SK-N-SH treated with all-trans-retinoic acid at 6 μM for 48 hours (cell line): ENCODE measurements around the gene ZNF423.

Source experiments
- ATAC-seq: fragments of 200-7000 bp; cut with Tn5 transposase; 3 replicates; pipeline ENCODE4 v1.9.1; 2020; ENCODE audit warnings: mild to moderate bottlenecking, moderate library complexity
- ARNTL ChIP-seq: fragments of 450-650 bp; formaldehyde crosslinking; IDR thresholded peaks from 2 replicates; pipeline ENCODE4 v1.5.0; 2020; ENCODE audit warnings: low read depth, mild to moderate bottlenecking, moderate library complexity, borderline replicate concordance
- BACH2 ChIP-seq: fragments of 250-450 bp; sonication (Bioruptor Pico); IDR thresholded peaks from 2 replicates; pipeline ENCODE4 v1.9.0; 2021; ENCODE audit warnings: mild to moderate bottlenecking, borderline replicate concordance
- CSDC2 ChIP-seq: fragments of 250-450 bp; sonication (Bioruptor Pico); IDR thresholded peaks from 2 replicates; pipeline ENCODE4 v1.5.0; 2020; ENCODE audit warnings: mild to moderate bottlenecking, moderate library complexity
- ESRRG ChIP-seq: fragments of 250-450 bp; sonication (Bioruptor Pico); IDR thresholded peaks from 2 replicates; pipeline ENCODE4 v1.6.1; 2021; ENCODE audit warnings: mild to moderate bottlenecking
- GLIS3 ChIP-seq: fragments of 250-450 bp; sonication (Bioruptor Pico); IDR thresholded peaks from 2 replicates; pipeline ENCODE4 v1.5.0; 2020; ENCODE audit warnings: mild to moderate bottlenecking, moderate library complexity
- ISL1 ChIP-seq: fragments of 250-450 bp; sonication (Bioruptor Pico); IDR thresholded peaks from 2 replicates; pipeline ENCODE4 v2.1.2; 2022; ENCODE audit warnings: mild to moderate bottlenecking, moderate library complexity
- OSR1 ChIP-seq: fragments of 250-450 bp; sonication (Bioruptor Pico); IDR thresholded peaks from 2 replicates; pipeline ENCODE4 v1.8.0; 2022; ENCODE audit warnings: moderate library complexity, mild to moderate bottlenecking, inconsistent platforms
- PPARA ChIP-seq: fragments of 250-450 bp; sonication (Bioruptor Pico); IDR thresholded peaks from 2 replicates; pipeline ENCODE4 v1.5.0; 2020; ENCODE audit warnings: mild to moderate bottlenecking, borderline replicate concordance
- SNAI2 ChIP-seq: fragments of 250-450 bp; sonication (Bioruptor Pico); IDR thresholded peaks from 2 replicates; pipeline ENCODE4 v1.5.0; 2020; ENCODE audit warnings: mild to moderate bottlenecking, moderate library complexity
- TCF4 ChIP-seq: fragments of 250-450 bp; sonication (Bioruptor Pico); IDR thresholded peaks from 2 replicates; pipeline ENCODE4 v1.8.0; 2021; ENCODE audit warnings: mild to moderate bottlenecking, moderate library complexity, borderline replicate concordance
- ZC3H10 ChIP-seq: fragments of 250-450 bp; sonication (Bioruptor Pico); IDR thresholded peaks from 2 replicates; pipeline ENCODE4 v1.5.1; 2021; ENCODE audit warnings: mild to moderate bottlenecking, moderate library complexity
- ZFP3 ChIP-seq: fragments of 250-450 bp; sonication (Bioruptor Pico); IDR thresholded peaks from 2 replicates; pipeline ENCODE4 v1.5.0; 2020; ENCODE audit warnings: mild to moderate bottlenecking, moderate library complexity
- ZFP30 ChIP-seq: fragments of 450-650 bp; formaldehyde crosslinking; IDR thresholded peaks from 2 replicates; pipeline ENCODE4 v1.5.0; 2022; ENCODE audit warnings: mild to moderate bottlenecking, moderate library complexity
- ZNF565 ChIP-seq: fragments of 450-650 bp; formaldehyde crosslinking; conservative IDR thresholded peaks from 2 replicates; pipeline ENCODE4 v1.5.0; 2020; ENCODE audit warnings: low read depth, mild to moderate bottlenecking, moderate library complexity
- ZNF70 ChIP-seq: fragments of 450-650 bp; formaldehyde crosslinking; IDR thresholded peaks from 2 replicates; pipeline ENCODE4 v1.5.0; 2020; ENCODE audit warnings: mild to moderate bottlenecking, moderate library complexity
- ZNF8 ChIP-seq: fragments of 450-650 bp; formaldehyde crosslinking; IDR thresholded peaks from 2 replicates; pipeline ENCODE4 v1.5.0; 2020; ENCODE audit warnings: mild to moderate bottlenecking, moderate library complexity
- TF ChIP-seq, protein P1 (sequence below): fragments of 250-450 bp; sonication (Bioruptor Pico); IDR thresholded peaks from 2 replicates; pipeline ENCODE4 v1.5.1; 2021; ENCODE audit warnings: mild to moderate bottlenecking, moderate library complexity
- TF ChIP-seq, protein P2 (sequence below): fragments of 250-450 bp; sonication (Bioruptor Pico); IDR thresholded peaks from 2 replicates; pipeline ENCODE4 v1.8.0; 2021; ENCODE audit warnings: low read depth, mild to moderate bottlenecking, moderate library complexity, borderline replicate concordance
- TF ChIP-seq, protein P3 (sequence below): fragments of 250-450 bp; sonication (Bioruptor Pico); IDR thresholded peaks from 2 replicates; pipeline ENCODE4 v1.8.0; 2020; ENCODE audit warnings: mild to moderate bottlenecking, moderate library complexity, borderline replicate concordance
- TF ChIP-seq, protein P4 (sequence below): fragments of 250-450 bp; sonication (Bioruptor Pico); IDR thresholded peaks from 2 replicates; pipeline ENCODE4 v1.5.1; 2020; ENCODE audit warnings: low read depth, mild to moderate bottlenecking, moderate library complexity
- TF ChIP-seq, protein P5 (sequence below): fragments of 250-450 bp; sonication (Bioruptor Pico); IDR thresholded peaks from 2 replicates; pipeline ENCODE4 v1.5.0; 2020; ENCODE audit warnings: mild to moderate bottlenecking, moderate library complexity

Gene ZNF423

DNA sequence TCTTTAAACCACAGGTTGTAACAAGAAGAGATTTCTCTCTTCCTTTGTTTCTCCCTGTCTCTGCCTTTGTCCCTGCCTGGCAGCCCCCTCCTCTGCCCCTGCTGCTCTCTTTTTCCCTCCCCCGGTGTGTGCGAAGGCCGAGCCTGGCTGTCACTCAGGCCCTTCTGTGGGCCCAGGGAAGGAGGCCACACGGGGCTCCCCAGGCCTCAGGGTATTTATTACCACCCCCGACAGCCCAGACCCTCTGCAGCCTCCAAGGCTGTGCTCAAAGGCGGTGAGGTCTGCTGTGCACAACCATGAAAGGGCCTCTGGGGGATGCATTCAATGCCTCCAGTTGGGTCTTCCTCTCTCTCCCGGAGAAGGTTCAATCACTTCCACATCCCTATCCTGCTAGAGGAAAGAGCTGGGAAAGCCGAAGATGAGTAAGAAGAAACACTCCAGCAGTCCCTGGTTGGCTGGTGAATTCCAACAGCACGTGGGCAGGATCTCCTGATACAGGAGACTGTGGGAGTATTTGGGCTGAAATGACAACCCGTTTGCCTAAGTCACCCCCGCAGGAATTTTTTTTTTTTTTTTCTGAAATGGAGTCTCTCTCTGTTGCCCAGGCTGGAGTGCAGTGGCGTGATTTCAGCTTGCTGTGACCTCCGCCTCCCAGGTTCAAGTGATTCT, 34.2 kb downstream of the ZNF423 start (continued):
- TF ChIP-seq, protein P1, sequence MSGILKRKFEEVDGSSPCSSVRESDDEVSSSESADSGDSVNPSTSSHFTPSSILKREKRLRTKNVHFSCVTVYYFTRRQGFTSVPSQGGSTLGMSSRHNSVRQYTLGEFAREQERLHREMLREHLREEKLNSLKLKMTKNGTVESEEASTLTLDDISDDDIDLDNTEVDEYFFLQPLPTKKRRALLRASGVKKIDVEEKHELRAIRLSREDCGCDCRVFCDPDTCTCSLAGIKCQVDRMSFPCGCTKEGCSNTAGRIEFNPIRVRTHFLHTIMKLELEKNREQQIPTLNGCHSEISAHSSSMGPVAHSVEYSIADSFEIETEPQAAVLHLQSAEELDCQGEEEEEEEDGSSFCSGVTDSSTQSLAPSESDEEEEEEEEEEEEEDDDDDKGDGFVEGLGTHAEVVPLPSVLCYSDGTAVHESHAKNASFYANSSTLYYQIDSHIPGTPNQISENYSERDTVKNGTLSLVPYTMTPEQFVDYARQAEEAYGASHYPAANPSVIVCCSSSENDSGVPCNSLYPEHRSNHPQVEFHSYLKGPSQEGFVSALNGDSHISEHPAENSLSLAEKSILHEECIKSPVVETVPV (CRISPR knock-in tag): no peak
- no peak for TF ChIP-seq CSDC2

DNA sequence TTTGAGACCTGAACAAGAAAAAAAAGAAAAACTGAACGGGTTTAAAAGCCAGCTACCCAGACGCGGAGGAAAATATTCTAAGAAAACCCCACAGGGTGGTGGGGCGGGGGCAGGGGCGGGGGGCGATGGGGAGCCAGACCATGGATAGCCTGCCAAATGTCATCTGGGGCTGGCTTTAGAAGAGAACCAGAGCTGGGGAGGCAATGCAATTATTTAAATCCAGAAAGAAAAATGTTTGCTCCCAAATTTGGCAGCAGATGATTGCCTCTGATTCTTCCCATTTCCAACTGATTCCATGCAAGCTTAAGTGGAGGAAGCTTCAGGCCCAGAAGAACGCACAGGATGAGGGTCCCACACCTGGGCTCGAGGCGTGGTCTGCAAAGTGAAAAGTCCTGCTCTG, 34.8 kb downstream of the ZNF423 start:
- TF ChIP-seq ZC3H10 (CRISPR knock-in tag) (no peak), ZNF8 (CRISPR knock-in tag) (no peak), OSR1 (CRISPR knock-in tag) (no peak), ISL1 (no peak), ZFP30 (CRISPR knock-in tag) (no peak), TCF4 (CRISPR knock-in tag) (no peak), BACH2 (no peak), SNAI2 (no peak), GLIS3 (CRISPR knock-in tag) (no peak), CSDC2 (no peak)
- TF ChIP-seq, protein P2, sequence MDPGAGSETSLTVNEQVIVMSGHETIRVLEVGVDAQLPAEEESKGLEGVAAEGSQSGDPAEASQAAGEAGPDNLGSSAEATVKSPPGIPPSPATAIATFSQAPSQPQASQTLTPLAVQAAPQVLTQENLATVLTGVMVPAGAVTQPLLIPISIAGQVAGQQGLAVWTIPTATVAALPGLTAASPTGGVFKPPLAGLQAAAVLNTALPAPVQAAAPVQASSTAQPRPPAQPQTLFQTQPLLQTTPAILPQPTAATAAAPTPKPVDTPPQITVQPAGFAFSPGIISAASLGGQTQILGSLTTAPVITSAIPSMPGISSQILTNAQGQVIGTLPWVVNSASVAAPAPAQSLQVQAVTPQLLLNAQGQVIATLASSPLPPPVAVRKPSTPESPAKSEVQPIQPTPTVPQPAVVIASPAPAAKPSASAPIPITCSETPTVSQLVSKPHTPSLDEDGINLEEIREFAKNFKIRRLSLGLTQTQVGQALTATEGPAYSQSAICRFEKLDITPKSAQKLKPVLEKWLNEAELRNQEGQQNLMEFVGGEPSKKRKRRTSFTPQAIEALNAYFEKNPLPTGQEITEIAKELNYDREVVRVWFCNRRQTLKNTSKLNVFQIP: no peak
- no peak for ATAC-seq

DNA sequence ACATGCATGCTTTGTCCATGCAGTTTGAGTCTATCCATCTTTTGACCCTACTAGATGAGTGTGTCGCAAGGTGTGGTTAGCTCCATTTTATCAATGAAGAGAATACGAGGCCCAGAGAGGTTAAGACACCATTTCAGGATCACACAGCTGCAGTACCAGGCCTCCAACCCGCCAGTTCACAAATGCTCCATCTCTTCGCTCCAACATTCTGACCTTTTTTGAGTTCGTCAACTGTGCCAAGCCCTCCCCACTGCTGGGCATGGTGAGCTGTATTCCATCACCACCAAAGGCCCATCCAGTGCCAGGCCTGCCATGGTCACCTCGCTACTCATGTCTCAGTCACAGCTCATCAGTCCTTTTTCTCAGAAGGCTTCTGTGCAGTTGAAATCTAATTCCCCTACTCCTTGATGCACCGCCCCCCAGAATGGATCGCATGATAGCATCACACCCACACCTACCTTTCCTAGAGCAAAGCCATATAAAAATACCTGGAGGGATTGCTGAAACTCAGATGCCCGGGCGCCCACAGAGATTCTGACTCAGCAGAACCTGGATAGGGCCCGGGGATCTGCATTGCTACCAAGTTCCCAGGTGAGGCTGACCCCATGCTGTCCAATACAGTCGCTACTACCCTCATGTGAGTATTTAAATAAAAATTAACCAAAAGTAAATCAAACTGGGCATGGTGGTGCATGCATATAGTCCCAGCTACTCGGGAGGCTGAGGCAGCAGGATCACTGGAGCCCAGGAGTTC, 38.0 kb downstream of the ZNF423 start:
- TF ChIP-seq, protein P1 (CRISPR knock-in tag): no peak
- TF ChIP-seq ZC3H10 (CRISPR knock-in tag) (no peak), CSDC2 (no peak), GLIS3 (CRISPR knock-in tag) (no peak), ZNF565 (CRISPR knock-in tag) (no peak), ZFP3 (CRISPR knock-in tag) (no peak), TCF4 (CRISPR knock-in tag) (no peak), ZNF8 (CRISPR knock-in tag) (no peak), ZNF70 (CRISPR knock-in tag) (no peak), ESRRG (CRISPR knock-in tag) (no peak), ARNTL (CRISPR knock-in tag) (no peak), PPARA (CRISPR knock-in tag) (no peak), ISL1 (no peak), ZFP30 (CRISPR knock-in tag) (no peak)
- TF ChIP-seq, protein P2: no peak
- TF ChIP-seq, protein P3, sequence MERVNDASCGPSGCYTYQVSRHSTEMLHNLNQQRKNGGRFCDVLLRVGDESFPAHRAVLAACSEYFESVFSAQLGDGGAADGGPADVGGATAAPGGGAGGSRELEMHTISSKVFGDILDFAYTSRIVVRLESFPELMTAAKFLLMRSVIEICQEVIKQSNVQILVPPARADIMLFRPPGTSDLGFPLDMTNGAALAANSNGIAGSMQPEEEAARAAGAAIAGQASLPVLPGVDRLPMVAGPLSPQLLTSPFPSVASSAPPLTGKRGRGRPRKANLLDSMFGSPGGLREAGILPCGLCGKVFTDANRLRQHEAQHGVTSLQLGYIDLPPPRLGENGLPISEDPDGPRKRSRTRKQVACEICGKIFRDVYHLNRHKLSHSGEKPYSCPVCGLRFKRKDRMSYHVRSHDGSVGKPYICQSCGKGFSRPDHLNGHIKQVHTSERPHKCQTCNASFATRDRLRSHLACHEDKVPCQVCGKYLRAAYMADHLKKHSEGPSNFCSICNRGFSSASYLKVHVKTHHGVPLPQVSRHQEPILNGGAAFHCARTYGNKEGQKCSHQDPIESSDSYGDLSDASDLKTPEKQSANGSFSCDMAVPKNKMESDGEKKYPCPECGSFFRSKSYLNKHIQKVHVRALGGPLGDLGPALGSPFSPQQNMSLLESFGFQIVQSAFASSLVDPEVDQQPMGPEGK (CRISPR knock-in tag): no peak
- TF ChIP-seq, protein P4, sequence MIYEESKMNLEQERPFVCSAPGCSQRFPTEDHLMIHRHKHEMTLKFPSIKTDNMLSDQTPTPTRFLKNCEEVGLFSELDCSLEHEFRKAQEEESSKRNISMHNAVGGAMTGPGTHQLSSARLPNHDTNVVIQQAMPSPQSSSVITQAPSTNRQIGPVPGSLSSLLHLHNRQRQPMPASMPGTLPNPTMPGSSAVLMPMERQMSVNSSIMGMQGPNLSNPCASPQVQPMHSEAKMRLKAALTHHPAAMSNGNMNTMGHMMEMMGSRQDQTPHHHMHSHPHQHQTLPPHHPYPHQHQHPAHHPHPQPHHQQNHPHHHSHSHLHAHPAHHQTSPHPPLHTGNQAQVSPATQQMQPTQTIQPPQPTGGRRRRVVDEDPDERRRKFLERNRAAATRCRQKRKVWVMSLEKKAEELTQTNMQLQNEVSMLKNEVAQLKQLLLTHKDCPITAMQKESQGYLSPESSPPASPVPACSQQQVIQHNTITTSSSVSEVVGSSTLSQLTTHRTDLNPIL (CRISPR knock-in tag): no peak
- TF ChIP-seq, protein P5, sequence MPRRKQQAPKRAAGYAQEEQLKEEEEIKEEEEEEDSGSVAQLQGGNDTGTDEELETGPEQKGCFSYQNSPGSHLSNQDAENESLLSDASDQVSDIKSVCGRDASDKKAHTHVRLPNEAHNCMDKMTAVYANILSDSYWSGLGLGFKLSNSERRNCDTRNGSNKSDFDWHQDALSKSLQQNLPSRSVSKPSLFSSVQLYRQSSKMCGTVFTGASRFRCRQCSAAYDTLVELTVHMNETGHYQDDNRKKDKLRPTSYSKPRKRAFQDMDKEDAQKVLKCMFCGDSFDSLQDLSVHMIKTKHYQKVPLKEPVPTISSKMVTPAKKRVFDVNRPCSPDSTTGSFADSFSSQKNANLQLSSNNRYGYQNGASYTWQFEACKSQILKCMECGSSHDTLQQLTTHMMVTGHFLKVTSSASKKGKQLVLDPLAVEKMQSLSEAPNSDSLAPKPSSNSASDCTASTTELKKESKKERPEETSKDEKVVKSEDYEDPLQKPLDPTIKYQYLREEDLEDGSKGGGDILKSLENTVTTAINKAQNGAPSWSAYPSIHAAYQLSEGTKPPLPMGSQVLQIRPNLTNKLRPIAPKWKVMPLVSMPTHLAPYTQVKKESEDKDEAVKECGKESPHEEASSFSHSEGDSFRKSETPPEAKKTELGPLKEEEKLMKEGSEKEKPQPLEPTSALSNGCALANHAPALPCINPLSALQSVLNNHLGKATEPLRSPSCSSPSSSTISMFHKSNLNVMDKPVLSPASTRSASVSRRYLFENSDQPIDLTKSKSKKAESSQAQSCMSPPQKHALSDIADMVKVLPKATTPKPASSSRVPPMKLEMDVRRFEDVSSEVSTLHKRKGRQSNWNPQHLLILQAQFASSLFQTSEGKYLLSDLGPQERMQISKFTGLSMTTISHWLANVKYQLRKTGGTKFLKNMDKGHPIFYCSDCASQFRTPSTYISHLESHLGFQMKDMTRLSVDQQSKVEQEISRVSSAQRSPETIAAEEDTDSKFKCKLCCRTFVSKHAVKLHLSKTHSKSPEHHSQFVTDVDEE (CRISPR knock-in tag): no peak
- no peak for ATAC-seq
